Left kidney (tissue), 2 donors: ENCODE measurements around the gene APH1B. TPM values are rescaled to one million over a fixed set of nuclear protein-coding genes. Genes with fewer than 3 reads are reported as not detected.
"Not testable (repeated sequence)": the region's sequence is repeated elsewhere in the genome, so short reads cannot be mapped to it uniquely, and the experiment has no call there.

ENCODE experiments used
- DNase-seq: peaks from one replicate; pipeline ENCODE4 v3.0.0-alpha.2; 2013
- polyA plus RNA-seq: library from polyadenylated mRNA; unstranded; fragments of 120-200 nt; gene quantifications from one replicate; pipeline ENCODE4 v1.2.1, GENCODE V29; 2013; ENCODE audit not compliant: insufficient read length

Gene APH1B
- polyA plus RNA-seq, 1 donor, result 19.6 TPM

- DNase-seq, result no peak
Measured at GRCh38 chr15:63294359-63294758, 17.0 kb downstream of the APH1B start.

GRCh38 chr15:63295341-63295740 lies 17.9 kb downstream of the APH1B start:
- DNase-seq, result no peak

GRCh38 chr15:63296195-63296594 lies 18.8 kb downstream of the APH1B start:
- no peak for DNase-seq

GRCh38 chr15:63299943-63300575 lies 22.7 kb downstream of the APH1B start:
- no peak for DNase-seq

- DNase-seq, result no peak
Measured at GRCh38 chr15:63301088-63301487, 23.7 kb downstream of the APH1B start.

GRCh38 chr15:63305260-63305659 lies 27.9 kb downstream of the APH1B start:
- no peak for DNase-seq

GRCh38 chr15:63306492-63307073 lies 29.2 kb downstream of the APH1B start:
- no peak for DNase-seq

- DNase-seq, result no peak
Measured at GRCh38 chr15:63308491-63308890, 31.1 kb downstream of the APH1B start.

- DNase-seq, result no peak
Measured at GRCh38 chr15:63308947-63309346, 31.5 kb downstream of the APH1B start.

GRCh38 chr15:63310646-63311045 lies 33.2 kb downstream of the APH1B start:
- DNase-seq, result no peak

- DNase-seq, result no peak
Measured at GRCh38 chr15:63312286-63312685, 34.9 kb downstream of the APH1B start.

- no peak for DNase-seq
Measured at GRCh38 chr15:63313825-63314224, 36.4 kb downstream of the APH1B start.

GRCh38 chr15:63314409-63314808 lies 37.0 kb downstream of the APH1B start:
- no peak for DNase-seq

- DNase-seq, result no peak
Measured at GRCh38 chr15:63318344-63318743, 40.9 kb downstream of the APH1B start.

- DNase-seq, result no peak
Measured at GRCh38 chr15:63319065-63319464, 41.7 kb downstream of the APH1B start.

GRCh38 chr15:63320446-63320845 lies 43.0 kb downstream of the APH1B start:
- DNase-seq, result not testable (repeated sequence)

GRCh38 chr15:63320981-63321380 lies 43.6 kb downstream of the APH1B start:
- DNase-seq, result not testable (repeated sequence)

- DNase-seq, result no peak
Measured at GRCh38 chr15:63321462-63321861, 44.1 kb downstream of the APH1B start.

GRCh38 chr15:63322541-63322940 lies 45.1 kb downstream of the APH1B start:
- DNase-seq, result no peak

- no peak for DNase-seq
Measured at GRCh38 chr15:63323798-63324563, 46.6 kb downstream of the APH1B start.

GRCh38 chr15:63324770-63325169 lies 47.4 kb downstream of the APH1B start:
- no peak for DNase-seq

- no peak for DNase-seq
Measured at GRCh38 chr15:63327648-63328421, 50.4 kb downstream of the APH1B start.
